ENCODE results near the gene IP6K1. TPM values are rescaled to one million over a fixed set of nuclear protein-coding genes. Genes with fewer than 3 reads are reported as not detected.

Gene IP6K1
- total and polyA plus RNA-seq, 10 of the 15 experiments (the other 5 are each of a cell fraction or from before 2014, with no cell fraction given), result 1.3 to 30.6 (median 18.2) TPM

DNA sequence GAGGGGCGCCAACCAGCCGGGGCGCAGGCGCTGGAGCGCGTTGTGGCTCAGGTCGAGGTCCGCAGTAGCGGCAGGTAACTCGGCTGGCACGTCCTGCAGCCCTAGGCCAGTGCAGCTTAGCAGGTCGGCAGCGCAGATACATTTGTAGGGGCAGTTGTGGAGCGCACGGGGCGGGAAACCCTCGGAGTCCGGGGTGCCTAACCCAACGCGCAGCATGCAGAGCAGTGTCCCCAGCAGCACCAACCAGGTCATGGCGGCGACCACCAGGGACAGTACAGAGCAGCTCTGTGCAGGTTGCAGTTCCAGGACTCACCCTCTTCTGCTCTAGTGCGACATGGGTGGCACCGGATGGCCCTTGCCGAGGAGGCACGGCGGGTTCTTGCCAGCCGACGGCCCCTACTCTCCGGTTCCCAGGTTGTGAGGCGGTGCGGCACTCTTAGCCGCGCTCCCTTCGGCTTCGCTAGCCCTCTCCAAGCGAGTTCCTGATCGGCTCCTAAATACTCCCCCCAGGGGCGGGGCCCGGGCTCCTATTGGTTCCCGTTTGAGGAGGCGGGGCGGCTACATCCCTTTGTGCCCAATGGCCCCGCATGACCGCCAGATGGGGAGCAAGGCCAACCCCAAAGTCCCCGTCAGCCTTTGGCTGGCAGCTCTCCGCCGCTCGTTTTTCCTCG, 67.0 kb downstream of the IP6K1 start, which contains the start of gene AMIGO3 (continued):
- no peak for TF ChIP-seq PKNOX1 (IDR thresholded peaks at IDR 0.05)
- TF ChIP-seq ATF3 (IDR thresholded peaks at IDR 0.05; ENCODE audit: borderline replicate concordance, extremely low read depth, low read depth, low read length), result no peak
- no peak for TF ChIP-seq RELB (IDR thresholded peaks at IDR 0.05; ENCODE audit: low read depth)
- peak; percentile 58 for TF ChIP-seq LARP7 (IDR thresholded peaks at IDR 0.05)
- TF ChIP-seq, protein P1, sequence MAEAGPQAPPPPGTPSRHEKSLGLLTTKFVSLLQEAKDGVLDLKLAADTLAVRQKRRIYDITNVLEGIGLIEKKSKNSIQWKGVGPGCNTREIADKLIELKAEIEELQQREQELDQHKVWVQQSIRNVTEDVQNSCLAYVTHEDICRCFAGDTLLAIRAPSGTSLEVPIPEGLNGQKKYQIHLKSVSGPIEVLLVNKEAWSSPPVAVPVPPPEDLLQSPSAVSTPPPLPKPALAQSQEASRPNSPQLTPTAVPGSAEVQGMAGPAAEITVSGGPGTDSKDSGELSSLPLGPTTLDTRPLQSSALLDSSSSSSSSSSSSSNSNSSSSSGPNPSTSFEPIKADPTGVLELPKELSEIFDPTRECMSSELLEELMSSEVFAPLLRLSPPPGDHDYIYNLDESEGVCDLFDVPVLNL (IDR thresholded peaks at IDR 0.05; ENCODE audit: low read depth, low read length), result peak; percentile 52; the same call in 1 of the 2 replicates
- TF ChIP-seq IRF3 (IDR thresholded peaks at IDR 0.05), result no peak
- no peak for TF ChIP-seq MYC (IDR thresholded peaks at IDR 0.05; ENCODE audit: insufficient read depth, insufficient read length, insufficient replicate concordance, low read length, severe bottlenecking)
- no peak for TF ChIP-seq SMC3 (IDR thresholded peaks at IDR 0.05; ENCODE audit: borderline replicate concordance, low read length)
- no peak for TF ChIP-seq NRF1 (conservative IDR thresholded peaks at IDR 0.05; ENCODE audit: low read depth, low read length)
- TF ChIP-seq ESRRA (IDR thresholded peaks at IDR 0.05; ENCODE audit: low read length), result 0 out of 2 replicates have a peak, but pooled peaks have one; percentile 13
- no peak for TF ChIP-seq RBBP5 (conservative IDR thresholded peaks at IDR 0.05)
